ENCODE measurements around the gene HDGF.
A peak's percentile ranks its signal among the peaks of the same experiment; 100 is the strongest.

HDGF gene

DNA sequence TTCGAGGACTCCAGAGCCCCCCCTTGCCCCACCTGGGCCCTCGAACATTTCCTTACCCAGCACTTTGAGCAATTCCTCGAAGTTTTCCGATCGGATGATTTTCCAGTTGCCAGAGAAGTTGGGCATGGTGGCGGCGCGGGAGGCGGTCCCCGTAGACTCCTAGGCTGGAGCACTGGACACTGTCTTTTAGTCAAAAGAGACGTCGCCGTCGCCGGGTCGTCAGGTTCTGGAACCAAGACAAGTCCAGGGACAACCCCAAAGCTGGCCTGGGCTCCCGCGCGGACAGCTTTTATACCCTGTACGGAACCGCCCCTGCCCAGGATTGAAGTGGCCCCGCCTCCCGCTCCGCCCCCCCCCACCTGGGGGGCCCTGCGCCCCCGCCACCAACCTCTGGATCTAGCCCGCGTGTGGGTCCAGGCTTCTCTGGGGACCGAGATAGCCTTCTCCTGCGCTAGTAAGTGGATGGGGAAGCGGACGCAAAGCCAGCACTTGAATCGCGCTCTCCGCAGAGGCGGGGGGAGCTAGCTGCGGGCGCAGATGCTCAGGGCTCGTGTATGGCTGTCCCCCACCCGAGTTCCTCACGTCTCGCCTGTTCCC, 46.1 kb downstream of the HDGF start, which contains the start of gene CRABP2:
Gene CRABP2, minus strand, starts transcription at position 263 of the 597 bp plus-strand sequence. Its CDS starts 137 bp downstream, at position 126.
- DNase-seq (ENCODE audit: low spot score in 2 of 2) (no peak), ATAC-seq (peak; percentile 60)
- Mint-ChIP-seq H3K4me3 (peak within 1 kb of the TSS; percentile 89), H3K9me3 (no peaks in the 10 kb centered on the region), H3K36me3 (peaks cover 7% of the 10 kb centered on the region), H3K4me1 (peaks cover 33% of the 10 kb centered on the region), H3K27ac (peak within 1 kb of the TSS; percentile 95)

GRCh38 chr1:156704930-156705320, 46.5 kb downstream of the HDGF start:
- ATAC-seq = peak; percentile 60

DNA sequence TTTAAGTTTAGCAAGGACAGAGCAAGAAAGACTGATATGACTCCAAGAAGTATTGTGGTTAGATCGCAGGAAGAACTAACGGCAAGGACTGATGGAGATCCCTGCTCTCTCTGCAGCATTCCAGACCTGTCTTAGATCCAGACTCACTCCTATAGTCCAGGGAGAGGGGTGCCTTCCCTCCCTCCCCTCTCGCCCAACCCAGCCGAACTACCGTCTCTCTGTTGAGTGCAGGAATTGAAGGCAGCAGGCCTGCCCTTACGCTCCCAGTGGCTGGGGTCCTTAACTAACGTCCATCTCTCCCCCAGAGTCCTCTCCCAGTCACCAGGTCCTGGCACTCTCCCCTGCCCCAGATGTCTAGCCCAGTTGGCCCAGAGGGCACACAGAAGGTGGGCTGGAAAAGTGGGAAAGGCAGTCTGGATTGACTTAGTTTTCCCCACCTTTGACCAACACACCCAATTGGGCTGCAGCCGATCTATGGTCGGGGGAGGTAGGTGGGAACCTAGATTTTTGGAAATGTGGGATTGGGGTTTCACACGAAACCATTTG, 47.2 kb downstream of the HDGF start:
- DNase-seq (ENCODE audit: low spot score in 2 of 2) = no peak
- ATAC-seq = no peak
- peaks cover 33% of the 10 kb centered on the region for H3K4me1 Mint-ChIP-seq
- no peak overlapping the region for H3K27ac Mint-ChIP-seq
- H3K9me3 Mint-ChIP-seq = no peaks in the 10 kb centered on the region
- H3K4me3 Mint-ChIP-seq = peak overlapping the region; percentile 89
- H3K36me3 Mint-ChIP-seq = peaks cover 7% of the 10 kb centered on the region

More at GRCh38 chr1:156704930-156705320, 46.5 kb downstream of the HDGF start:
- peaks cover 7% of the 10 kb centered on the region for H3K36me3 Mint-ChIP-seq
- no peaks in the 10 kb centered on the region for H3K9me3 Mint-ChIP-seq
- DNase-seq (ENCODE audit: low spot score in 2 of 2) = peak in 1 of 2 donors; percentile 30
- H3K4me3 Mint-ChIP-seq = peak overlapping the region; percentile 89
- peak overlapping the region; percentile 95 for H3K27ac Mint-ChIP-seq
- H3K4me1 Mint-ChIP-seq = peaks cover 33% of the 10 kb centered on the region

GRCh38 chr1:156703741-156704140, 47.7 kb downstream of the HDGF start:
- no peak for ATAC-seq

GRCh38 chr1:156703336-156703735, 48.1 kb downstream of the HDGF start:
- Mint-ChIP-seq H3K4me3 (no peak overlapping the region), H3K9me3 (no peaks in the 10 kb centered on the region), H3K27ac (no peak overlapping the region), H3K4me1 (peaks cover 33% of the 10 kb centered on the region), H3K36me3 (peaks cover 12% of the 10 kb centered on the region)
- ATAC-seq (no peak), DNase-seq (ENCODE audit: low spot score in 2 of 2) (no peak)

More at GRCh38 chr1:156703741-156704140, 47.7 kb downstream of the HDGF start:
- no peaks in the 10 kb centered on the region for H3K9me3 Mint-ChIP-seq
- H3K4me1 Mint-ChIP-seq = peaks cover 33% of the 10 kb centered on the region
- no peak overlapping the region for H3K4me3 Mint-ChIP-seq
- peaks cover 10% of the 10 kb centered on the region for H3K36me3 Mint-ChIP-seq
- DNase-seq (ENCODE audit: low spot score in 2 of 2) = no peak
- no peak overlapping the region for H3K27ac Mint-ChIP-seq

DNA sequence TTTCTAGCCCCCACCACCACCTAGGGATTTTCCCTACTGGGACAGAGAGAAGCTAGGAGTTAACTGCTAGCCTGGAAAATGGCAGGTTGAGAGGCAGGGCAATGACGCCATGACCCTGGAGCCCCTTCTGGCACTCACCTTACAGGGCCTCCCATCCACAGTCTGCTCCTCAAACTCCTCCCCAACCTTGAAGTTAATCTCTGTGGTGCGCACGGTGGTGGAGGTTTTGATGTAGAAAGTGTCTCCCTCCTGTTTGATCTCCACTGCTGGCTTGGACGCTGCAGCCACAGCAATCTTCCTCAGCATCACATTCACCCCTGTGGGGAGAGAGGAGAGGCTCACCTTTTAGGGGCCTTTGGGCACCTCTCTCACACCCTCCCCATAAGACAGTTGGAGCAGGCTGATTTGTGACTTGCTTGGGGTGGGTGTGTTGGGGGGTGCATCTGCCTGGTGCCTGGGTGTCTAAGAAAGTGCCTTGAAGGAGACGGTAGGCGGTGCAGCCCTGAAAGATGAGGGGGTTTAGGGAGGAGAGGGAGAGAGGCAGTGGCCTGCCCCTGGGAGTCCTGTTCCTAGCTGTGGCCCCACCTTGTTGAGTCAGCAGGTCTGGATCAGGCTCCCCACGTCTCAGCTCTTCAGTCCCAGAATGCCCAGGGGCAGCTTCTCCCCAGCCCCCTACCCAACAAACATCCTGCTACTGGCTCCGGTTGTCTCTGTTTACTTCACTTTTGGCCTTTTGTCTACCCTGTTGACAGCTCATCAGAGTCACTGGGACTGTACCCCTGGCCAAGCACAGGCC, 50.5 kb downstream of the HDGF start:
- no peaks in the 10 kb centered on the region for H3K9me3 Mint-ChIP-seq
- DNase-seq (ENCODE audit: low spot score in 2 of 2) (no peak), ATAC-seq (no peak)
- H3K36me3 Mint-ChIP-seq = peaks cover 9% of the 10 kb centered on the region
- peaks cover 20% of the 10 kb centered on the region for H3K4me1 Mint-ChIP-seq
- H3K27ac Mint-ChIP-seq = no peak overlapping the region
- no peak overlapping the region for H3K4me3 Mint-ChIP-seq

GRCh38 chr1:156698995-156699394, 52.5 kb downstream of the HDGF start:
- H3K4me3 Mint-ChIP-seq = no peak overlapping the region
- peak overlapping the region; percentile 26 for H3K27ac Mint-ChIP-seq
- no peak for DNase-seq (ENCODE audit: low spot score in 2 of 2)
- H3K4me1 Mint-ChIP-seq = peaks cover 3% of the 10 kb centered on the region
- no peaks in the 10 kb centered on the region for H3K9me3 Mint-ChIP-seq
- no peak for ATAC-seq
- H3K36me3 Mint-ChIP-seq = peaks cover 6% of the 10 kb centered on the region

DNA sequence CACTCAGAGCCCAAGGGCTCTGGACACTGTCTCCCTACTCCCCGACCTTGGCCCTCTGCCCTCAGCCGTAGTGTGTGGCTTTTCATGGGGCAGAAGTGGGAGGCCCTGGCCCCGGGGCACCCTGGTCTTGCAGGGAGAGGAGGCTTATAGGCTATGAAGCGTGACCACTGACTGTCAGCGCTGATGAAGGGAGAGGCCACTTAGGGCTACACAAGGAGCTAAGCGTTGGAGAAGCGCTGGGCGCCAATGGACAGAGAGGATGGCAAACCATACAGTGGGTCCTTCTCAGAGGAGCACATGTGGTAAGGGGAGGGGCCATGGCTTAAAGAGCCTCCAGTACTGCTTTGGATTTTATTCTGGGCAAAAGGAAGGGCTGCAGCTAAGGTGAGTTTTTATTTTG, 54.0 kb downstream of the HDGF start:
- Mint-ChIP-seq H3K36me3 (peaks cover 6% of the 10 kb centered on the region), H3K9me3 (no peaks in the 10 kb centered on the region), H3K4me3 (no peak overlapping the region), H3K4me1 (peaks cover 12% of the 10 kb centered on the region), H3K27ac (no peak overlapping the region)
- no peak for ATAC-seq
- DNase-seq (ENCODE audit: low spot score in 2 of 2) = no peak

DNA sequence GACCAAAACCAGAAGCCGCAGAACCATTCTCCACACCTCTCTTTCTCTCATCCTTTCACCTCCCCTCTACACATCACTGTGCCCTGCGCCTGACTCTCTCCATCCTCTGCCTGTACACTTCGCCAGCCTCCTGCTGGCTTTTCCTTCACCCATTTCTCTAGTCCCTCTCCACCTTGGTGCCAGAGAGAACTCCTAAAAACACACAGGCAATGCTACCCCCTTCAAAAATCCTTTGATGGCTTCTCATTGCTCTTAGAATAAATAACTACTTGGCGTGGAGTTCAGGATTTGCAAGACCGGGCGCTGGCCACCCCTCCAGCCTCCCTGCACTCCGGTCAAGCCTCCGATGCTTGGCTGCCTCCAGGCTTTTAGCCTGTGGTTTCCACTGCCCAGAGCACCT, 54.7 kb downstream of the HDGF start:
- no peak overlapping the region for H3K27ac Mint-ChIP-seq
- H3K4me3 Mint-ChIP-seq = no peak overlapping the region
- peaks cover 19% of the 10 kb centered on the region for H3K4me1 Mint-ChIP-seq
- DNase-seq (ENCODE audit: low spot score in 2 of 2) (no peak), ATAC-seq (no peak)
- peaks cover 6% of the 10 kb centered on the region for H3K36me3 Mint-ChIP-seq
- H3K9me3 Mint-ChIP-seq = no peaks in the 10 kb centered on the region

DNA sequence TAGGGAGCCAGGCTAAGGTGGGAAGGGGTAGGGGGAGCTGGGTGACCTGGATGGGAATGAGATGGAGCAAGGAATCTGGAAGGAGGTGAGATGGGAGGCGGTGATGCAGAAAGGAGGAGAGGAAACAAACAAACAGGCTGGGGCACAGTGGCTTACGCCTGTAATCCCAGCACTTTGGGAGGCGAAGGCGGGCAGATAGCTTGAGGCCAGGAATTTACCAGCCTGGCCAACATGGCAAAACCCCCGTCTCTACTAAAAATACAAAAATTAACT, 56.8 kb downstream of the HDGF start:
- Mint-ChIP-seq H3K27ac (no peak overlapping the region), H3K9me3 (no peaks in the 10 kb centered on the region), H3K4me3 (no peak overlapping the region), H3K36me3 (peaks cover 6% of the 10 kb centered on the region), H3K4me1 (peaks cover 25% of the 10 kb centered on the region)
- DNase-seq (ENCODE audit: low spot score in 2 of 2) (no peak), ATAC-seq (no peak)

- ATAC-seq (no peak), DNase-seq (ENCODE audit: low spot score in 2 of 2) (no peak)
- no peak overlapping the region for H3K4me3 Mint-ChIP-seq
- H3K9me3 Mint-ChIP-seq = no peaks in the 10 kb centered on the region
- H3K36me3 Mint-ChIP-seq = peaks cover 6% of the 10 kb centered on the region
- H3K27ac Mint-ChIP-seq = no peak overlapping the region
- peaks cover 30% of the 10 kb centered on the region for H3K4me1 Mint-ChIP-seq
Measured at GRCh38 chr1:156693848-156694689, 57.4 kb downstream of the HDGF start.

- ATAC-seq = no peak
- no peak for DNase-seq (ENCODE audit: low spot score in 2 of 2)
- Mint-ChIP-seq H3K9me3 (no peaks in the 10 kb centered on the region), H3K27ac (no peak overlapping the region), H3K4me1 (peaks cover 30% of the 10 kb centered on the region), H3K36me3 (no peaks in the 10 kb centered on the region), H3K4me3 (no peak overlapping the region)
Measured at GRCh38 chr1:156692925-156693847, 58.3 kb downstream of the HDGF start.

DNA sequence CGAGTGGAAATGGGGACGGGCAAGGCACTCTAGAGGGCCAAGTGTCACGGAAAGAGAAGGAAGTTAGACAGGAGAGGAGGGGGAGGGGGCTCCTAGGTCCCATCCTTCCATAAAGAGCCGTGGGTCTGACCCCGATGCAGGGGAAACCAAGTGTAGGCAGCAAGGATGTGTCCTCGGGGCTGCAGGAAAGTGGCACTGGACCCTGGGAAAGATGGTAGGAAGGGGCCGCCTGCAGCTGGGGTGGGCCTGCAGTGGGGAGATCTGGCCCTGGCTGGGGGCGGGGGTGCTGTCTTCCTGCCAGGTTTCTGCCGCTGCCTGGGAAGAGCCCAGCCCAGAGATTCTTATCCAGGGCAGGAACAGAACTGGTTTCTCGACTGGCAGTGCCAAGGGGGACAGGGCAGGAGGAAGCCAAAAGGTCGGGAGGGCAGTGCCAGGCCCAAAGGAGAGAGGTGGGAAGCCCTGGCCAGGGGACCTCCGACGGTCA, 59.0 kb downstream of the HDGF start:
- Mint-ChIP-seq H3K9me3 (no peaks in the 10 kb centered on the region), H3K4me3 (no peak overlapping the region)
- no peak for DNase-seq (ENCODE audit: low spot score in 2 of 2)

More for the DNA sequence above, 59.0 kb downstream of the HDGF start:
- Mint-ChIP-seq H3K4me1 (peaks cover 30% of the 10 kb centered on the region), H3K27ac (no peak overlapping the region), H3K36me3 (no peaks in the 10 kb centered on the region)
- no peak for ATAC-seq

Measured in stimulated activated effector memory CD8-positive, alpha-beta T cell treated with anti-CD3 and anti-CD28 coated beads, Interleukin-12 subunit alpha, Interleukin-12 subunit beta, amount 100 ng/mL, for 72 hours (primary cell).